GF-D8 (cell line): ENCODE measurements around the gene TMEFF2.

Source experiments
- DNase-seq: peaks from one replicate; lab custom pipeline; 2025; lab: John Stamatoyannopoulos, UW

TMEFF2 gene

GRCh38 chr2:192194866-192195547, at the start of gene TMEFF2:
TSS of gene TMEFF2 (minus strand) at chr2:192194933. CDS start at chr2:192194524, 409 bp downstream.
- no peak for DNase-seq

GRCh38 chr2:192243488-192243887, 48.8 kb upstream of the TMEFF2 start:
- DNase-seq = no peak

GRCh38 chr2:192236136-192236535, 41.4 kb upstream of the TMEFF2 start:
- no peak for DNase-seq

- no peak for DNase-seq
Observed at GRCh38 chr2:192230889-192231453, 36.2 kb upstream of the TMEFF2 start.

GRCh38 chr2:192228685-192229084, 34.0 kb upstream of the TMEFF2 start:
- DNase-seq = no peak

- DNase-seq = no peak
Observed at GRCh38 chr2:192218970-192219369, 24.2 kb upstream of the TMEFF2 start.

- DNase-seq = no peak
Observed at GRCh38 chr2:192218377-192218776, 23.6 kb upstream of the TMEFF2 start.

- no peak for DNase-seq
Observed at GRCh38 chr2:192216336-192216735, 21.6 kb upstream of the TMEFF2 start.

GRCh38 chr2:192215096-192215877, 20.6 kb upstream of the TMEFF2 start:
- no peak for DNase-seq

GRCh38 chr2:192208848-192209247, 14.1 kb upstream of the TMEFF2 start:
- DNase-seq = no peak

- DNase-seq = no peak
Observed at GRCh38 chr2:192206399-192206798, 11.7 kb upstream of the TMEFF2 start.

- no peak for DNase-seq
Observed at GRCh38 chr2:192203876-192204275, 9.1 kb upstream of the TMEFF2 start.

GRCh38 chr2:192202373-192202772, 7.6 kb upstream of the TMEFF2 start:
- DNase-seq = no peak

- DNase-seq = no peak
Observed at GRCh38 chr2:192201116-192201515, 6.4 kb upstream of the TMEFF2 start.

- no peak for DNase-seq
Observed at GRCh38 chr2:192197357-192197756, 2.6 kb upstream of the TMEFF2 start.

- DNase-seq = no peak
Observed at GRCh38 chr2:192196421-192197194, 1.9 kb upstream of the TMEFF2 start.

GRCh38 chr2:192195548-192196418, 1.1 kb upstream of the TMEFF2 start:
- no peak for DNase-seq

- DNase-seq = no peak
Observed at GRCh38 chr2:192194265-192194865, 368 bp downstream of the TMEFF2 start.

- no peak for DNase-seq
Observed at GRCh38 chr2:192190474-192190873, 4.3 kb downstream of the TMEFF2 start.

- no peak for DNase-seq
Observed at GRCh38 chr2:192186806-192187205, 7.9 kb downstream of the TMEFF2 start.

GRCh38 chr2:192184349-192184748, 10.4 kb downstream of the TMEFF2 start:
- no peak for DNase-seq
